Tibial nerve (tissue), 4 donors: Measurements from ENCODE around the gene ZFAND3.

Experiments used
- CTCF ChIP-seq, 5 experiments: fragments of 200-600 bp in 3 of 5; fragments of 450-650 bp in 2 of 5; sonication (generic) in 3 of 5; IDR thresholded peaks; one replicate each; pipeline ENCODE4 v1.5.1; 2016 to 2019; ENCODE audit warnings: antibody characterized with exemption in 5 of 5, mild to moderate bottlenecking in 3 of 5, moderate library complexity in 2 of 5
- EP300 ChIP-seq, 2 donors: sonication (generic); formaldehyde crosslinking; IDR thresholded peaks; one replicate each; pipeline ENCODE4 v1.6.1; 2017; ENCODE audit warnings: antibody characterized with exemption in 2 of 2, mild to moderate bottlenecking in 1 of 2
- POLR2A ChIP-seq, 2 donors: fragments of 450-650 bp; IDR thresholded peaks; one replicate each; pipeline ENCODE4 v1.6.1; 2017; ENCODE audit warnings: antibody characterized with exemption in 2 of 2, mild to moderate bottlenecking in 2 of 2, moderate library complexity in 2 of 2

- no peak for TF ChIP-seq CTCF (IDR thresholded peaks at IDR 0.05)
- no peak for TF ChIP-seq POLR2A (IDR thresholded peaks at IDR 0.05)
- no peak for TF ChIP-seq EP300 (IDR thresholded peaks at IDR 0.05)
These were observed 299.4 kb downstream of the ZFAND3 start for GRCh38 chr6:38118791-38119365.
